Brain microvascular endothelial cell (primary cell): ENCODE measurements around the gene PROCR.

Experiments used
- DNase-seq: peaks from one replicate; pipeline ENCODE4 v3.0.0-alpha.2; 2020
- H3K27ac ChIP-seq: fragments of 250-450 bp; sonication (Bioruptor Pico); 2 replicates; pipeline ENCODE4 v1.5.1; 2020; ENCODE audit warnings: mild to moderate bottlenecking, moderate library complexity
- H3K27me3 ChIP-seq: fragments of 250-450 bp; sonication (Bioruptor Pico); replicated peaks from 2 replicates; pipeline ENCODE4 v1.5.1; 2020; ENCODE audit warnings: mild to moderate bottlenecking
- H3K36me3 ChIP-seq: fragments of 250-450 bp; sonication (Bioruptor Pico); replicated peaks from 2 replicates; pipeline ENCODE4 v1.5.1; 2020; ENCODE audit warnings: mild to moderate bottlenecking
- H3K4me3 ChIP-seq: 2 replicates; pipeline ENCODE4 v1.5.1; 2011; ENCODE audit warnings: low read depth, mild to moderate bottlenecking, control low read depth, low read length, moderate library complexity
- CTCF ChIP-seq: IDR thresholded peaks from 2 replicates; pipeline ENCODE4 v1.5.1; 2011; ENCODE audit warnings: low read depth, mild to moderate bottlenecking, moderate library complexity, low read length, control low read depth, inconsistent platforms; ENCODE audit errors: missing control alignments
- in situ Hi-C: cut with HindIII; loops from 2 replicates; pipeline ENCODE4 v1.10.0; 2017; ENCODE audit warnings: low sequenced_read_pairs, low pct_ligation_motif_present

Gene PROCR

GRCh38 chr20:35133735-35134134, 38.1 kb upstream of the PROCR start:
- DNase-seq = no peak
- in situ Hi-C loops = no loop called here
- no peak overlapping the region for H3K4me3 ChIP-seq
- no peak overlapping the region for H3K27ac ChIP-seq
- H3K36me3 ChIP-seq = peaks cover 23% of the 10 kb centered on the region
- H3K27me3 ChIP-seq = no peaks in the 10 kb centered on the region
- TF ChIP-seq CTCF = no peak

- peaks cover 23% of the 10 kb centered on the region for H3K36me3 ChIP-seq
- no peaks in the 10 kb centered on the region for H3K27me3 ChIP-seq
- in situ Hi-C loops = no loop called here
- DNase-seq = no peak
- H3K4me3 ChIP-seq = no peak overlapping the region
- no peak overlapping the region for H3K27ac ChIP-seq
- no peak for TF ChIP-seq CTCF
Measured at GRCh38 chr20:35134472-35134871, 37.4 kb upstream of the PROCR start.

- H3K4me3 ChIP-seq = no peak overlapping the region
Measured at GRCh38 chr20:35134880-35135279, 37.0 kb upstream of the PROCR start.

GRCh38 chr20:35135867-35136586, 35.8 kb upstream of the PROCR start:
- in situ Hi-C loops = no loop called here
- H3K36me3 ChIP-seq = peaks cover 20% of the 10 kb centered on the region
- H3K27ac ChIP-seq = peak overlapping the region; percentile 51
- no peak for TF ChIP-seq CTCF
- no peak overlapping the region for H3K4me3 ChIP-seq
- H3K27me3 ChIP-seq = no peaks in the 10 kb centered on the region
- no peak for DNase-seq

More at GRCh38 chr20:35134880-35135279, 37.0 kb upstream of the PROCR start:
- in situ Hi-C loops = no loop called here
- TF ChIP-seq CTCF = no peak
- no peak overlapping the region for H3K27ac ChIP-seq
- H3K27me3 ChIP-seq = no peaks in the 10 kb centered on the region
- DNase-seq = no peak
- peaks cover 23% of the 10 kb centered on the region for H3K36me3 ChIP-seq

GRCh38 chr20:35144694-35145093, 27.2 kb upstream of the PROCR start:
- Histone ChIP-seq H3K27me3 (no peaks in the 10 kb centered on the region), H3K4me3 (no peak overlapping the region), H3K36me3 (peaks cover 9% of the 10 kb centered on the region), H3K27ac (no peak overlapping the region)
- no peak for TF ChIP-seq CTCF
- no peak for DNase-seq
- in situ Hi-C loops = no loop called here

GRCh38 chr20:35145141-35145564, 26.7 kb upstream of the PROCR start:
- in situ Hi-C loops = no loop called here
- Histone ChIP-seq H3K4me3 (no peak overlapping the region), H3K27me3 (no peaks in the 10 kb centered on the region), H3K36me3 (peaks cover 9% of the 10 kb centered on the region), H3K27ac (no peak overlapping the region)
- peak; percentile 22 for DNase-seq
- peak; percentile 66 for TF ChIP-seq CTCF
